ENCODE data around the gene KMT2D.

GRCh38 chr12:49079793-49080192 is 19.2 kb upstream of the KMT2D start:
- TF ChIP-seq CTCF (IDR thresholded peaks at IDR 0.05) (no peak), POLR2AphosphoS5 (IDR thresholded peaks at IDR 0.05) (no peak)

Data from prostate gland (tissue), 2 donors.